ENCODE measurements around the gene PUM2.
A peak's percentile ranks its signal among the peaks of the same experiment; 100 is the strongest.
"Not testable (repeated sequence)": the region's sequence is repeated elsewhere in the genome, so short reads cannot be mapped to it uniquely, and the experiment has no call there.

Gene PUM2, protein sequence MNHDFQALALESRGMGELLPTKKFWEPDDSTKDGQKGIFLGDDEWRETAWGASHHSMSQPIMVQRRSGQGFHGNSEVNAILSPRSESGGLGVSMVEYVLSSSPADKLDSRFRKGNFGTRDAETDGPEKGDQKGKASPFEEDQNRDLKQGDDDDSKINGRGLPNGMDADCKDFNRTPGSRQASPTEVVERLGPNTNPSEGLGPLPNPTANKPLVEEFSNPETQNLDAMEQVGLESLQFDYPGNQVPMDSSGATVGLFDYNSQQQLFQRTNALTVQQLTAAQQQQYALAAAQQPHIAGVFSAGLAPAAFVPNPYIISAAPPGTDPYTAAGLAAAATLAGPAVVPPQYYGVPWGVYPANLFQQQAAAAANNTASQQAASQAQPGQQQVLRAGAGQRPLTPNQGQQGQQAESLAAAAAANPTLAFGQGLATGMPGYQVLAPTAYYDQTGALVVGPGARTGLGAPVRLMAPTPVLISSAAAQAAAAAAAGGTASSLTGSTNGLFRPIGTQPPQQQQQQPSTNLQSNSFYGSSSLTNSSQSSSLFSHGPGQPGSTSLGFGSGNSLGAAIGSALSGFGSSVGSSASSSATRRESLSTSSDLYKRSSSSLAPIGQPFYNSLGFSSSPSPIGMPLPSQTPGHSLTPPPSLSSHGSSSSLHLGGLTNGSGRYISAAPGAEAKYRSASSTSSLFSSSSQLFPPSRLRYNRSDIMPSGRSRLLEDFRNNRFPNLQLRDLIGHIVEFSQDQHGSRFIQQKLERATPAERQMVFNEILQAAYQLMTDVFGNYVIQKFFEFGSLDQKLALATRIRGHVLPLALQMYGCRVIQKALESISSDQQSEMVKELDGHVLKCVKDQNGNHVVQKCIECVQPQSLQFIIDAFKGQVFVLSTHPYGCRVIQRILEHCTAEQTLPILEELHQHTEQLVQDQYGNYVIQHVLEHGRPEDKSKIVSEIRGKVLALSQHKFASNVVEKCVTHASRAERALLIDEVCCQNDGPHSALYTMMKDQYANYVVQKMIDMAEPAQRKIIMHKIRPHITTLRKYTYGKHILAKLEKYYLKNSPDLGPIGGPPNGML

DNA sequence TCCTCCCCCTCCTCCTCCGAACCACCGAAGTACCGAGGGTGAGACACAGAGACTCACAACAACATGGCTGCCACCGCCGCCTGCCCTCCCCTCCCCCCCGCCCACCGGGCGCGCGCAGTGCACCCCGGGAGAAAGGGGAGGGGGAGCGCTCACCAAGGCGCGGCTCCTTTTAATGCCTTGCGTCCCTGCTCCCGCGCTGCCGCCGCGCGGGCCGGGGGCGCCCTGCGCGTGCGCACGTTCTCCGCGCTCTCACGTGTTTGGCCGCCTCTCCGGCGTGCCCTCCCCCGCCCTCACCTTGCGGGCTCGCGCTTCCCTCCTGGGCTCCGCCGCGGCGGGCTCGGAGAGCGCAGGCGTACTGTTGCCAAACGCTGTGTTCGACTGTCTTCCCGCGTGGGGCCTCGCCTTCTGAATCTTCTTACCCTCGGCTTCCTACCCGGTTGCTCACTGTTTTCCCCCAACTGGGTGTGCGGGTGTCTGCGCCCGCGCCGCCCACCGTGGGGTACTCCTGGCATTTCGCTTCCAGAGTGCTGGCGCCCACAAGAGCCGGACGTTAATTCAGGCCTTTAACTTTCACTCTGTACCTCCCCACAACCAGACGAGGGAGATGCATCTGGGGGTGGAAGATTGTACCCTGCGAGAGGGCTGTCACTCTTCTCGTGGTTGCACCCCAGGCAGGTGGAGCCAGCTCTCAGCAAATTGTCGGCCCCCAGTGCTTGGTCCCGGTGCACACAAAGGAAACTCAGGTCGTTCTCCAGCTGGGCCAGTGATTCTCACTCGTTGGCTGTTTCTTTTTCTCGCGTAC lies at the start of gene PUM2:
Gene PUM2 (minus strand): TSS at position 92 of the 802 bp plus-strand sequence. CDS start 23,484 bp downstream, outside the sequence.
- DNase-seq = peak; percentile 97

DNA sequence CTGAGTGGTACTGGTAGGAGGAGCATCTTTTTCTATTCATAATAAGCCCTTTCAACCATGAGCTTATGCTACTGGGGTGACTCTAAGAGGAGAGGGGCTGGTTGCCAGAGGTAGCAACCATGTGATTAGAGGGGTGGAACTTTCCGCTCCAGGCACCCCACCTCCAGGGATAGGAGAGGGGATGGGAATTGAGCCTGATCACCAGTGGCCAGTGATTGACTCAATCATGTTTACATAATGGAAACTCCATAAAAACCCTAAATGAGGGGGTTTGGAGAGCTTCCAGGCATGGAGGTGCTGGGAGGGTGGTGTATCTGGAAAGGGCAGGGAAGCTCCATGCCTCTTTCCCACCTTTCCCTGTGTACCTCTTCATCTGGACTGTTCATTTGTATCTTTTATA lies 49.7 kb upstream of the PUM2 start:
- no peak for DNase-seq

DNA sequence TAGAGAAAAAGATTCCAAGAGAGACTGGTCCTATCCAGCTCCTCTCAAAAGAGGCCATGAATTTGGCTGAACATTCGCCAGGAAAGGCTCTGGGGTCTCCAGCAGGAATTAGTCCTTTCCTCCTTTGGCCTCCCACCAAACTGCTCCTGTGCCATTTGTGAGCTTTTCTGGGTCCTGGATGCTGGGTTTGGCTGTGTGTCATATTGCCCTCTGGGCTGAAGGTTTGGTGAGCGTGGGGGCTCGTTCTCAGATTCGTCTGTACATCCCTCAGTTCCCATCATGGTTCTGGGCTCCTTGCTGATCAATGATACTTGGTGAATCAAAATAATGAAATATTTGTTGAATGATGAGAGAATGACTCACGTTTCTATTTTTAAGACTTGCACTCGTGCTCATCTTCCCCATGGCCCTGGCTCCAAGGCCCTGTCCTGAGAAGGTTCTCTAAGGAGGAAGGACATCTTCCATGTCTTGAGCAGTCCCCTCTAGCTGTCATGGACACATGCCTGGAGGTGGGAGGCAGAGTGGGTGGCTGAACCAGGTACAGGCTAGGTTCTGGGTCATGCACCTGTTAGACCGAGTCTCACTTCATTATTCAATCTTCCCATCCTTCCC lies 48.4 kb upstream of the PUM2 start:
- no peak for DNase-seq

DNA sequence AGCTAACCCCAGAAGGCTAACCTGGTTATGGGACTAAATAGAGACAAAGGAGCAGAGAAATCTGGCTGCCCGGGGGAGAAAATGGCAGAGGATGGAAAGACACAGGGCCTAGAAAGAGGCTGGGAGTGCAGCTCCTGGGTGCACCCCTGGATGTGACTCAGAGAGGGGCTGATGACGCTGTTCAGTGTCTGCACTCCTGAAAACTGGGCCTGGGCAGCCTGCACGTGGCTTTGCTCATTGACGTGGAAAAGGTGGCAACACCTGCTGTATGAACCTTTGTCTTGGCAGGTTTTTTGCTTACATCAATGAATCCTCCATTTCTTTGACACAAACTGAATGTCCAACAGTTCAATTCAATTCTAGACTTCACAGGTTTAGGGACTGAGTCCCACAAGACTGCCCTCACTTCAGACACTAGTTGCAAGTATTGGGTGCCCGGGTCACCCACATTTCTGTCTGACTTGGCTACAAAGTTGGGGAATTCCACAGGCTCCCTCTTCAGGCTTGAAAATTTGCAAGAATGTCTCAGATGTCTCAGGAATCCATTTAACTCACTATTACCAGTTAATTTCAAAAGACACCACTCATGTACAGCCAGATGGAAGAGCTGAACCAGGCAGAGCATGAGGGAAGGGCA lies 47.3 kb upstream of the PUM2 start:
- no peak for DNase-seq

DNA sequence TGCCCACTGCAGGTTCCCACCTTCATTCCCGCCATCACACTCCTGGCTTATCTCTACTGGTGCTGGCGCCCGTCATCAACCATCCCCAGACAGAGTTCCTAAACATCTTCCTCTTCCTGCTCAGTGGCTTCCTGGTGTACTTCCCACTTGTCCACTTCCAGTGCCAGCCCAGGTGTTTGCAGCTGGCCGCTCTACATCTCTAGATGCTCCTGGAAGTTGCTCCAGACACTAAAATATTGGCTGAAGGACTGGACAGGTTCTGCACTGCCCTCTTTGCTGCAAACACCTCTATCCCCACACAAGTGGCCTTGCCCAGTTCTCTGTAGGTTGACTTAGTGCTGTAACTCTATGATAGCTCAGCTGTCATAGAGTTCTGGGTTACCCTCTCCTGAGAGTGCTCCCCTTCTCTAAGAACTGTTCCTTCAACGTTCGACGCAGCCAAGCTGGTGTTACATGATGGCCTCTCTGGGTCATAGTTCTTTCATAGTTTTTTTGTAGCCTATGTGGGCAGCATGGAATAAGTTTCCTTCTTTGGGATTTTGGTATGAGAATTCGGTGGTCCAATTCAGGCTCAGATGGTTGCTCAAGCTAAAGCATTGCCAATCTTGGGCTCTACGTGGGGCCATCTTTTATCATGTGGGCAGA lies 45.8 kb upstream of the PUM2 start:
- DNase-seq = no peak

DNA sequence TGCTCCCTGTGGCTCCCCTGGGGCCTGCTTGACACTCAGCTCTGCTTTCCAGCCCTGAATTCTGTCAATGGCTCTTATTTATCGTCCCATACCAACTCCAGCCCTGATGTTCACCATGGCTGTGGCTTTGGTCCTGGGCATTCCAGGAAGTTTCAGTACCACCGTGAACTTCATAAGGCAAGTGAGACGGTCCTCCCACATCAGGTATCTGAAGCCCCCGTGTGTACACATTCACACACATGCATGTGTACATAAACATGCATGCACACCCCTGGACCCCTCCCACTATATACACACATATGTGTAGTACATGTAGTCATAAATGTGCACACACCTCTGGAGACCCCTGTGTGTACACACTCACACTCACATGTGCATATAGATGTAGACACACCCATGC lies 43.3 kb upstream of the PUM2 start:
- no peak for DNase-seq

DNA sequence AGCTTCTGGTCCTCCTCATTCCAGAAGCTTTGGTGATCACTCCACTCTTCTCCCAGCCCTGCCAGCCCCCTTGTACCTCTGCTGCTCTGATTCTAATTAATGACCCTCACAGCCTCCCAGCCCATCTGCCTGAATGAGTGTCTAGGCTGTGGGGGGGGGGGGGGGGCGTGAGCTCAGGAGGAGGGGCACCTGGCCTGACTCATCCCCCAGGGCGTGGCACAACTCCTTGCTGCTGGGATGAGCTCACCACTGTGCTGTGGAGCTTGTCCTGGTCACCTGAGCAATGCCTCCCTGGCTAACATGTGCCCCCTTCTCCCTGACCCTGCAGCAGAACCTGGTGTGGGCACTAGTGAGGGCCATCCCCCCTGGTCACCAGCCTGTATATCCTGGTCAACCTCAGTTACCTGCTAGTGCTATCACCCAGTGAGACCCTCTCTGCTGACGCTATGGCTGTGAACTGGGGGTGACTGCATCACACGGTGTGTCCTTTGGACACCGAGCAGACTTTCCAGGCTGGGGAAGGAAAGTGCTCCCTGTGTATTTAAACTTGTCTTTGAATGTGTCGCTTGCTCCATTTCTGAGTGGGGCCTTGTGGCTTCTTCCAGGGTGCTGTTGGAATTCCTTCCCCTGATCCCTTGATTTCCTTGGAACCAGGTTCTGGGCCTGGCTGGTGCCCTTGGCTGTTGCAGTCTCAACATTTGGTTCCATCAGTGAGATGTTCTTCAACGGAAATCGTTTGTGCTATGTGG lies 41.5 kb upstream of the PUM2 start:
- DNase-seq = no peak

DNA sequence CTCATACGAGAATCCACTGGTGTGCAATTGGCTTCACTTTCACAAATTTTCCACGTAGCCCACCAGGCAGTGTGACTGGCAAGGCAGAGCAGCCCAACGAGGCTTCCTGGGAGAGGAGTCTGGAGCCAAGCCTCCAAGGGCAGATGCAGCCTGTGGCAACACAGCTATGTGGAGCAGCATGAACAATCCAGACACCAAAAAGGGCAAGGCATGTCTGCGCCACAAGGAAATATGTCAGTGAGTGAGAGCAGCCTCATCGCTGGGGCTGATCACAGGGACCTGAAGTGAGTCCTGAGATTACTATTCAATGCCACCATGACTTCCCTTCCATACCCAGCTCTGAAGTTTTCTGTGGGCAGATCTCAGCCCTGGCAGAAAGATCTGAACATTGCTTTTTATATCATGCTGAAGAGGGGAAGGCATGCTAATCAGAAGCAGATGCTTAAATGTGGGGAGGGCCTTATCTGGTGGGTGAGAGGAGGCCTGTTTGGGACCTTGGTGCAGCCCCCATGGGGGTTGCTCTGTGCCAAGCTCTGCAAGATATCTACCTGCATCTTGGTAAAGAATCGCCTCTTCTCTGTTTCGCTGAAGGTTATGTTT lies 40.0 kb upstream of the PUM2 start:
- DNase-seq = no peak

DNA sequence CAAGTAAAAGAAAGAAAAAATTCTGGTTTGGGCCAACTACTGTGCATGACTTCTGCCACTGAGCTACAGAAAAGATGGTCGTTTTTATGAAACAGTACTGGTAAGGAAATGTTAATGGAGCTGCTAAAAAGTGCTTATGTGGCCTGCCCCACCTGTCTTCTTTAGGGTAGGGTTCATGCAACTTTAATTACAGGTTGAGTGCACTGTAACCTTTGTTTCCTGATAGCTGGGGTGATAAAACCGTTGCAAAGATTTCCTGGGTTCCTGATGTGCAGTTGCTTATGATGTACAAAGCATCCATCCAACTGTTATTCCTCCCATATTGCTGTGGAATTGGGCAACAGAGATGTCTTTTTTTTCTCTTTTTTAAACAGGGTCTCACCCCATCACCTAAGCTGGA lies 34.3 kb upstream of the PUM2 start:
- DNase-seq = no peak

DNA sequence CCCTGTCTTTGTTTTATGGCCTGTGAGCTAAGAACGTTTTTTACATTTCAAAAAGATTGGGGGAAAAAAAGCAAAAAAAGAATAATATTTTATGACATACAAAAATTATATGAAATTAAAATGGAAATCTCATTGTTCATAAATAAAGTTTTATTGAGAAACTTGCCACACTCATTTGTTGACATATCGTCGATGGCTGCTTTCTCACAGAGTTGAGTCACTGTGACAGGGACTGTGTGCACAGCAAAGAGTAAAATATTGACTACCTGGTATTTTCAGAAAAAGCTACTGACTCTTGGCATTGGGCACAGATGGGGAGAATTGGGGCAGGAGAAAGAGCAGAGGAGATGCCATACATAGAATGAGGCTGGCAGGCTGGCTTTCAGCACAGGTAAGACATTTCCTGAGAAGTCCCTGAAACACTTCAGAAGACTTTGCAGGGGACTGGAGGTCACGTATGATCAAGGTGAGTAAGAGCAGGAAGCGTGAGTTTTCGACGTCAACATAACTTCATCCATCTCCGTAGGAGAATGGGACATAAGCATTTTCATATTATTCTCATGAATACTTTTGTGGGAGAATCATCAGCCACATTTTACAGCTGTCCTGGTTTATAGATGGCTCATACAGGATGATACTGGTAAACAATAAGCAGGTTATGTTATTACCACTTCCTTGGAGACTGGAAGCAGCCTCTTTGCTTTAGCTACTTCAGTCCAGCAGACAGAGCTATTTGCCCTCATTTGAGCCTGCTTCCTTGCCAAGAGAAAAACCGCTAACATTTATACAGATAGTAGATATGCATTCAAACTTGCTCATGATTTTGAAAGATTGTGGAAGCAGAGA lies 32.5 kb upstream of the PUM2 start:
- no peak for DNase-seq

DNA sequence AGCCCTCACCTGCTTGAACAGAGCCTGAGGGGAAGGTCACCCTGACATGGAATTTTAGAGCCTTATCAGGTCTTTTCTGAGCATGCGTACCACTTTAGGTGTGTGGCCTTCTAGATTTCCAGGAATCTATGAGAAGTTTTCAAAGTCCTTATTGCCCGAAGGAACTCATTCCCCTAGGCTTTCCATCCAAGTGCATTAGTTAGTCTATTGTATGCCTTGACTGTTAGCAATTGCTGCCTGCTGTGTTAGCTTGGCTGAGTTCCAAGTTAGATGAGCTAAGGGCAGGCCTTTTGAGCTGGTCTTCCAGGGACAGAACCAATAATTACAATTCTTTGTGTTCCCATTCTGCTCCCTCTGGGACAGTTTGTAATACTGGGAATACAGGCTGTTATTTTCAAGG lies 30.8 kb upstream of the PUM2 start:
- no peak for DNase-seq

DNA sequence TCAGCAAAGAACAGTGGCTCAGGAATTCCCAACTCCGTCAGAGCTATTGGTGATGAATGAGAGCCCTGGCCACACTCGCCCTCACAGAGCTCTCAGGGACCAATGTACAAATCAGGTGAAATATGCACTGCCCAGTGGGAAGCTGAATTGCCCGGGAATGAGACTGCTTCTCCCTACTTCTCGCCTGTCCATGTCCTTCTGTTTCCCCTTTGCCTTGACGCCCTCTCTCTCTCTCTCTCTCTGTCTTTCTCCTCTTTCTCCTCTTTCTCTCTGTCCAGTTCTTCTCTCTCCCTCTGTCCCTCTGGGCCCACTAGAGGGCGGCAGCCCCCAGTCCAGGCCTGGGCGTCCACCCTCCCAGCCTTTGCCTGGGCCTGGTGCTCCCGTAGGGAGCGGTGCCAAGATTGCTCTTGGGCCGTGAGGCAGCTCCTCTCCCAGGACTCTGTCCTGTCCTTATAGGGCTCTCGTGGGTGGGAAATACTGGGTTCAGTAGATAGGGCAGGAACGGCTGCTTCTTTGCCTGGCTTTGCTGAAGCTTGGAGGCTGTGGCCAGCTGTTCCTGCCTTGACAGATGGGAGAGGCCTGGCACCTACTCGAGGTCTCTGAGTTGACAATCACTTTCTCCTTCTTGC lies 28.4 kb upstream of the PUM2 start:
- no peak for DNase-seq

DNA sequence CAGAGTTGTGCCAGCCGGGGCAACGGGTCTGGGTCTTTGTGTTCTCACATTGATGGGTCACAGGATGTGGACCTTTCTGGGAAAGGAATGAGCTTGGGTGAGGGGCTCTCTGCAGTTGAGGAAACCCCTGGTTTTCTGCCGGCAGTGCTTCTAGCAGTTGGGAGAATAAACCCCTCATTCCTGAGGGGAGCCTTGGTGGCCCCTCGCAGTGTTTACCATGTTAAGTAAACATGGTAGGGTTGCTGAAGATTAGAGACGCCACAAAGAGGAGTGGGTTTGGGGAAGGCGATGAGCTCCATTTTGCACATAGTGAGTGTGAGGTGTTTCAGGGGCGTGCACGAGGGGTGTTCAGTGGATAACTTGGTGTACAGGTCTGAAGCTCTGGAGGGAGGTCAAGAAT lies 27.7 kb upstream of the PUM2 start:
- DNase-seq = no peak

DNA sequence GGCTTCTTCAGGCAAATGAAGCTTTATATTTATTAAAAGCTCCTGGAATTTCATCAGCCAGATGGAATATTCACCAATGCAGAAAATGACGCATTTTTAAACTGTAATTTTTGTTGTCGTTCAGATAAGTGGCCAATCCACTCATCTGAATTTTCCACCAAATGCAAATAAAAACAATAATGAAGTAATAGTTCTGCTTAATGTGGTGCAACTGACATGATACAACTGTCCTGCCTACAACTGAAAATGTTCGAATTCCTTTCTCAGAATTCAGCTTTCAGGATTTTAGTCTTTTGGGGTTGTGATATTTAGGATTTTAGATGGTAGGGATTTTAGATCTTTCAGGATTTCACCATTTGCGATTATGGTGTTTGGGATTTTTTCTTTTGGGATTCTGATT lies 27.1 kb upstream of the PUM2 start:
- no peak for DNase-seq

DNA sequence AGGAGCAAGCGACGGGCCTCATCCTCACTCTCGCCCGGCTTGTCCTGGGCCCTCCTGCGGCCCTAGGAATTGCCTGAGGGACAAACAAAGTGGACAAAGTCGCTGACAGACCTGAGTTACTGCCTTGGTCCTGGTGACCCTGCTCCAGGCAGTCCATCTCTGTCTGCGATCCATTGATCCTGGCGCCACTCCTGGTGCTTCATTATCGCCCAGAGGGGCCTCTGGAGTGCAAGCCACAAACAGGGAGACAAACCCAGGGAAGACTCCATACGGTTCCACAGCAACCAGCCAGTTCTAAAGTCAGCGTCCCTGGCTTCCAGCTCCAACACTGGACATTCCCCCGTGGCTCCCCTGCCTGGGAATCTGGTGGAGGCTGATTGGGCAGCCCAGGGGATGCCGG lies 24.3 kb upstream of the PUM2 start:
- DNase-seq = not testable (repeated sequence)

DNA sequence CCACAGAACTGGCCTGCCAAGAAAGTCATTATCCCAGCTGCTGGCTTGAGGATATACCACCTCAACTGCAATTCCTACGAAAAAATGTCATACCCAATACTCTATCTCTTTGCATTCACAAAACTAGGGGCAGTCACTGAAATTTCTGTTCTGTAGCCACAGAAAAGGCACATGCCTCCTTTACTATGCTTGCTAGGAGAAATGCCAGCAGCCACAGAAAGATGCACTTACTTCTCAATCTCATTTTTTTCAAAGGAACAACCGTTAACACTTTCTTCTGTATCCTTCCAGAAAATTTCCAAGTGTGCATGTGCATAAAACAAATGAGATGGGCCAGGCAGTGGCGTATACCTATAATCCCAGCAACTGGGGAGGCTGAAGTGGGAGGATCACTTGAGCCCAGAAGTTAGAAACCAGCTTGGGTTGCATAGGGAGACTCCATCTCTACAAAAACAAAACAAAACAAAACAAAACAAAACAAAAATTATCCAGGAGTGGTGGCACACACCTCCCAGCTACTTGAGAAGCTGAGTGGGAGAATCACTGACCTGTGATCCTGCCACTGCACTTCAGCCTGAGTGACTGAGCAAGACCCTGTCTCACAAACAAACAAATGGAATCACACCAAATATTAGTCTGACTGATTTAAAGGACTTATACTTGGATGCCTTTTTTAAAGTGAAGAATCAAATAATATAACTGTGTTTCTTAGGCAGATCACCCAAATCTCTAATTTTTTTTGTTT lies 22.4 kb upstream of the PUM2 start:
- no peak for DNase-seq

DNA sequence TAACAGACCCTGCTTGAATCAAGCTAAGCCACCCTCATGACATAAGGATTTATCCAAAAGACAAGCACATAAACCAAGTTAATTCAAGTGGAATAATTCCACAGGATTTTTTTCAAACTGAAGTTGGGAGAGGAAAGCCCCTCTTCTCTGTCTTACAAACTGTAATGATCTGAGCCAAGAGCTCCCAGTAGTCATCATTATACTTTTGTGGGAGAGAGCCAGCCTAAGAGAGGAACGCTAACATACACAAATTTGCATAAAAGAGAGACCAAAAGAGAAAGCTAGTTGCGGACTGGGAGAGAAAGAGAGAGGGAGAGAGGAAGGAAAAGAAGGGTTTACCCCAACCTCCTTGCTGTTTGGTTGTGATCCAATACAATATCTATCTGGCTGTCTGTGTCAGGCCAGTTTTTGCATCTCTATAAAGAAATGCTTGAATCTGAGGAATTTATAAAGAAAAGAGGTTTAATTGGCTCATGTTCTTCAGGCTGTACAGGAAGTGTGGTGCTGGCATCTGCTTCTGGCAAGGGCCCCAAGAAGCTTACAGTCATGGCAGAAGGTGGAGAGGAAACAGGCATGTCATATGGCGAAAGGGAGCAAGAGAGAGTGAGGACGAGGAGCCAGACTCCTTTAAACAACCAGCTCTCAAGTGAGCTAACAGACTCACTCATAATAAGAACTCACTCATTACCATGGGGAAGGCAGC lies 20.8 kb upstream of the PUM2 start:
- DNase-seq = no peak

Measured in CD4-positive, alpha-beta T cell treated with Interleukin-10 for 1 hour (primary cell).